ENCODE results near the gene ADAM23. TPM values are rescaled to one million over a fixed set of nuclear protein-coding genes. Genes with fewer than 3 reads are reported as not detected.

Gene ADAM23
- total and polyA plus RNA-seq, 4 donors = 0.12 to 0.51 (median 0.17) TPM; not detected in 1

- WGBS = 86% methylated on average over 6 of the region's 6 CpGs
- H3K4me1 ChIP-seq (ENCODE audit: control insufficient read depth in 4 of 4, insufficient read depth in 4 of 4, low read length in 3 of 4) = no peaks in the 10 kb centered on the region
- no peak overlapping the region for H3K4me3 ChIP-seq (ENCODE audit: low read depth in 1 of 3, low read length in 3 of 3)
- H3K9ac ChIP-seq (ENCODE audit: low read depth in 1 of 2, low read length in 2 of 2) = no peak overlapping the region
- no peak overlapping the region for H3K27ac ChIP-seq (ENCODE audit: low read depth in 1 of 2, low read length in 2 of 2)
- DNase-seq (ENCODE audit: low spot score) = no peak
- H3K36me3 ChIP-seq (ENCODE audit: control insufficient read depth in 4 of 4, insufficient read depth in 3 of 4, low read depth in 1 of 4, low read length in 3 of 4) = no peaks in the 10 kb centered on the region
- no peaks in the 10 kb centered on the region for H3K27me3 ChIP-seq (ENCODE audit: control insufficient read depth in 4 of 4, insufficient read depth in 4 of 4, low read length in 3 of 4)
- TF ChIP-seq HNF4A (conservative IDR thresholded peaks at IDR 0.05) = no peak
- TF ChIP-seq, protein P1, sequence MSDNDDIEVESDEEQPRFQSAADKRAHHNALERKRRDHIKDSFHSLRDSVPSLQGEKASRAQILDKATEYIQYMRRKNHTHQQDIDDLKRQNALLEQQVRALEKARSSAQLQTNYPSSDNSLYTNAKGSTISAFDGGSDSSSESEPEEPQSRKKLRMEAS (IDR thresholded peaks at IDR 0.05) = no peak
- no peak for TF ChIP-seq YY1 (IDR thresholded peaks at IDR 0.05)
- no peak for TF ChIP-seq TAF1 (conservative IDR thresholded peaks at IDR 0.05)
- TF ChIP-seq, protein P2, sequence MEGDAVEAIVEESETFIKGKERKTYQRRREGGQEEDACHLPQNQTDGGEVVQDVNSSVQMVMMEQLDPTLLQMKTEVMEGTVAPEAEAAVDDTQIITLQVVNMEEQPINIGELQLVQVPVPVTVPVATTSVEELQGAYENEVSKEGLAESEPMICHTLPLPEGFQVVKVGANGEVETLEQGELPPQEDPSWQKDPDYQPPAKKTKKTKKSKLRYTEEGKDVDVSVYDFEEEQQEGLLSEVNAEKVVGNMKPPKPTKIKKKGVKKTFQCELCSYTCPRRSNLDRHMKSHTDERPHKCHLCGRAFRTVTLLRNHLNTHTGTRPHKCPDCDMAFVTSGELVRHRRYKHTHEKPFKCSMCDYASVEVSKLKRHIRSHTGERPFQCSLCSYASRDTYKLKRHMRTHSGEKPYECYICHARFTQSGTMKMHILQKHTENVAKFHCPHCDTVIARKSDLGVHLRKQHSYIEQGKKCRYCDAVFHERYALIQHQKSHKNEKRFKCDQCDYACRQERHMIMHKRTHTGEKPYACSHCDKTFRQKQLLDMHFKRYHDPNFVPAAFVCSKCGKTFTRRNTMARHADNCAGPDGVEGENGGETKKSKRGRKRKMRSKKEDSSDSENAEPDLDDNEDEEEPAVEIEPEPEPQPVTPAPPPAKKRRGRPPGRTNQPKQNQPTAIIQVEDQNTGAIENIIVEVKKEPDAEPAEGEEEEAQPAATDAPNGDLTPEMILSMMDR (IDR thresholded peaks at IDR 0.05; ENCODE audit: low read depth, low read length, missing input control) = no peak
- no peaks in the 10 kb centered on the region for H3K9me3 ChIP-seq (ENCODE audit: control insufficient read depth in 4 of 4, low read length in 3 of 4)
Measured at GRCh38 chr2:206573793-206574192, 130.5 kb downstream of the ADAM23 start.

- TF ChIP-seq YY1 (IDR thresholded peaks at IDR 0.05) (no peak), TAF1 (conservative IDR thresholded peaks at IDR 0.05) (no peak), EGR1 (IDR thresholded peaks at IDR 0.05; ENCODE audit: low read depth in 2 of 2) (no peak), SP1 (IDR thresholded peaks at IDR 0.05) (no peak), RAD21 (IDR thresholded peaks at IDR 0.05) (no peak), ATF3 (IDR thresholded peaks at IDR 0.05) (no peak), HNF4G (IDR thresholded peaks at IDR 0.05) (no peak), GABPA (IDR thresholded peaks at IDR 0.05 in 1 of 2, conservative IDR thresholded peaks at IDR 0.05 in 1 of 2) (no peak), NR2F2 (IDR thresholded peaks at IDR 0.05) (no peak), JUND (IDR thresholded peaks at IDR 0.05) (no peak)
- TF ChIP-seq, protein P1 (IDR thresholded peaks at IDR 0.05) = no peak
- Histone ChIP-seq H3K4me1 (ENCODE audit: control insufficient read depth in 4 of 4, insufficient read depth in 4 of 4, low read length in 3 of 4) (no peaks in the 10 kb centered on the region), H3K9ac (ENCODE audit: low read depth in 1 of 2, low read length in 2 of 2) (no peak overlapping the region), H3K9me3 (ENCODE audit: control insufficient read depth in 4 of 4, low read length in 3 of 4) (no peaks in the 10 kb centered on the region), H3K27me3 (ENCODE audit: control insufficient read depth in 4 of 4, insufficient read depth in 4 of 4, low read length in 3 of 4) (no peaks in the 10 kb centered on the region), H3K27ac (ENCODE audit: low read depth in 1 of 2, low read length in 2 of 2) (no peak overlapping the region), H3K36me3 (ENCODE audit: control insufficient read depth in 4 of 4, insufficient read depth in 3 of 4, low read depth in 1 of 4, low read length in 3 of 4) (no peaks in the 10 kb centered on the region), H3K4me3 (ENCODE audit: low read depth in 1 of 3, low read length in 3 of 3) (no peak overlapping the region)
- WGBS = 87% methylated on average over 11 of the region's 11 CpGs
- no peak for DNase-seq (ENCODE audit: low spot score)
Measured at GRCh38 chr2:206584323-206585116, 141.2 kb downstream of the ADAM23 start.

- no peak for DNase-seq (ENCODE audit: low spot score)
- Histone ChIP-seq H3K27me3 (ENCODE audit: control insufficient read depth in 4 of 4, insufficient read depth in 4 of 4, low read length in 3 of 4) (no peaks in the 10 kb centered on the region), H3K9ac (ENCODE audit: low read depth in 1 of 2, low read length in 2 of 2) (no peak overlapping the region), H3K4me3 (ENCODE audit: low read depth in 1 of 3, low read length in 3 of 3) (no peak overlapping the region), H3K36me3 (ENCODE audit: control insufficient read depth in 4 of 4, insufficient read depth in 3 of 4, low read depth in 1 of 4, low read length in 3 of 4) (no peaks in the 10 kb centered on the region), H3K4me1 (ENCODE audit: control insufficient read depth in 4 of 4, insufficient read depth in 4 of 4, low read length in 3 of 4) (no peaks in the 10 kb centered on the region), H3K9me3 (ENCODE audit: control insufficient read depth in 4 of 4, low read length in 3 of 4) (no peaks in the 10 kb centered on the region), H3K27ac (ENCODE audit: low read depth in 1 of 2, low read length in 2 of 2) (no peak overlapping the region)
- 91% methylated on average over 2 of the region's 2 CpGs for WGBS
- TF ChIP-seq ATF3 (IDR thresholded peaks at IDR 0.05) (no peak), RXRA (IDR thresholded peaks at IDR 0.05) (no peak), TAF1 (conservative IDR thresholded peaks at IDR 0.05) (no peak), HNF4G (IDR thresholded peaks at IDR 0.05) (no peak), GABPA (IDR thresholded peaks at IDR 0.05 in 1 of 2, conservative IDR thresholded peaks at IDR 0.05 in 1 of 2) (no peak), HNF4A (conservative IDR thresholded peaks at IDR 0.05) (no peak), FOXA1 (IDR thresholded peaks at IDR 0.05) (no peak)
- TF ChIP-seq, protein P3, sequence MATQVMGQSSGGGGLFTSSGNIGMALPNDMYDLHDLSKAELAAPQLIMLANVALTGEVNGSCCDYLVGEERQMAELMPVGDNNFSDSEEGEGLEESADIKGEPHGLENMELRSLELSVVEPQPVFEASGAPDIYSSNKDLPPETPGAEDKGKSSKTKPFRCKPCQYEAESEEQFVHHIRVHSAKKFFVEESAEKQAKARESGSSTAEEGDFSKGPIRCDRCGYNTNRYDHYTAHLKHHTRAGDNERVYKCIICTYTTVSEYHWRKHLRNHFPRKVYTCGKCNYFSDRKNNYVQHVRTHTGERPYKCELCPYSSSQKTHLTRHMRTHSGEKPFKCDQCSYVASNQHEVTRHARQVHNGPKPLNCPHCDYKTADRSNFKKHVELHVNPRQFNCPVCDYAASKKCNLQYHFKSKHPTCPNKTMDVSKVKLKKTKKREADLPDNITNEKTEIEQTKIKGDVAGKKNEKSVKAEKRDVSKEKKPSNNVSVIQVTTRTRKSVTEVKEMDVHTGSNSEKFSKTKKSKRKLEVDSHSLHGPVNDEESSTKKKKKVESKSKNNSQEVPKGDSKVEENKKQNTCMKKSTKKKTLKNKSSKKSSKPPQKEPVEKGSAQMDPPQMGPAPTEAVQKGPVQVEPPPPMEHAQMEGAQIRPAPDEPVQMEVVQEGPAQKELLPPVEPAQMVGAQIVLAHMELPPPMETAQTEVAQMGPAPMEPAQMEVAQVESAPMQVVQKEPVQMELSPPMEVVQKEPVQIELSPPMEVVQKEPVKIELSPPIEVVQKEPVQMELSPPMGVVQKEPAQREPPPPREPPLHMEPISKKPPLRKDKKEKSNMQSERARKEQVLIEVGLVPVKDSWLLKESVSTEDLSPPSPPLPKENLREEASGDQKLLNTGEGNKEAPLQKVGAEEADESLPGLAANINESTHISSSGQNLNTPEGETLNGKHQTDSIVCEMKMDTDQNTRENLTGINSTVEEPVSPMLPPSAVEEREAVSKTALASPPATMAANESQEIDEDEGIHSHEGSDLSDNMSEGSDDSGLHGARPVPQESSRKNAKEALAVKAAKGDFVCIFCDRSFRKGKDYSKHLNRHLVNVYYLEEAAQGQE (IDR thresholded peaks at IDR 0.05) = no peak
- TF ChIP-seq, protein P1 (IDR thresholded peaks at IDR 0.05) = no peak
- TF ChIP-seq, protein P2 (IDR thresholded peaks at IDR 0.05; ENCODE audit: low read depth, low read length, missing input control) = no peak
Measured at GRCh38 chr2:206585335-206585734, 142.0 kb downstream of the ADAM23 start.

Measured in liver (tissue), 9 donors.